Endothelial cell of umbilical vein (primary cell): ENCODE measurements around the gene SPSB2.

Experiments used
- MAX ChIP-seq: IDR thresholded peaks from 2 replicates; pipeline ENCODE4 v1.6.1; 2011; ENCODE audit not compliant: insufficient read depth, insufficient read length
- POLR2A ChIP-seq: IDR thresholded peaks from 2 replicates; pipeline ENCODE4 v1.6.1; 2012; ENCODE audit warnings: low read depth, mild to moderate bottlenecking, control low read depth, low read length

GRCh38 chr12:6854036-6854435 lies 19.1 kb downstream of the SPSB2 start:
- TF ChIP-seq MAX (no peak), POLR2A (no peak)
